Choroid plexus epithelial cell (primary cell): Measurements from ENCODE around the gene KLF3.

Experiments
- DNase-seq: peaks from one replicate; pipeline ENCODE4 v3.0.0-alpha.2; 2010; ENCODE audit warnings: low read depth
- H3K4me3 ChIP-seq: 2 replicates; pipeline ENCODE4 v1.5.1; 2011; ENCODE audit warnings: low read depth, mild to moderate bottlenecking, control low read depth, low read length, moderate library complexity
- TF ChIP-seq, protein P1 (sequence below): conservative IDR thresholded peaks from 2 replicates; pipeline ENCODE4 v1.5.1; 2011; ENCODE audit warnings: low read depth, mild to moderate bottlenecking, control low read depth, inconsistent platforms, low read length, moderate library complexity

KLF3 gene

DNA sequence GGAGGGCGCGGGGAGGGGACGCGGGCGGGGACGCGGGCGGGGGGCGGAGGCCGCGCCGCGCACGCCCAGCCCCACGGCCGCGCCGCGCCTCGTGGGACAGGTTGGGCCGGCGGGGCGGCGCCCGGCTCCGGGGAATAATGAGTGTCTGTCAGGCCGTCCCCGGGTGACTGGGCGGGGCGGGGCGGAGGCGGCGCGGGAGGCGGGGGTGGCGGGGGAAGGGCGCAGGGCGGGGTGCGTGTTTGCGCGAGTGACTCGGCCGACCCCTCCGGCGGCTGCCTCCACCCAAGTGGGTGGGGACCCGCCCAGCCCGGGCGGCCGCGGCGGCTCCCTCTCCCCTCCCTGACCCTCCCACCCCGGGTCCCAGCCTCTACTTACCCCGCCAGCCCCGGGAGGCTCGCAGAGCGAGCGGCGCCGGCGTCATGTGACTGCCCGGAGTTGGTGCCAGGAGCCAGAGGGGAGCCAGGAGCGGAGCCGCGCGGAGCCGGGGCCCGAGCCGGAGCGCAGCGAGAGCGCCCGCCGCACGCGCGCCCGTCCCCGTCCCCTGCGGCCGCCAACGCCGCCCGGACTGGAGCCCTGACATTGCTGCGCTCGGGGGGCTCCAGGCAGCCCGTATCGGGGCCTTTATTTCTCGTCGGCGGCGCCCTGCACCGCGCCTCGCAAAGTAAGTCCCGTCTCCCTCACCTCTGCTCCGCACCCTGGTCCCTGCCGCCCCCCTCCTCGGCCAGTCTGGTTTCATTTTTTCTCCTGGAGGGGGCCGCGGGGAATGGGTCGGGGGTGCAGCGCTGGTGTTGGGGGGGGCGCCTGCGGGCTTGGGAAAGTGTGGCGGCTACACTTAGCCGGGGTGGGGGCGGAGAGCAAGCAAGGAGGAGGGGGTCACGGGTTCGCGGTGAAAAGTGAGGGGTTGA lies at the start of gene KLF3:
Gene KLF3 (plus strand): TSS at position 399 of the 905 bp plus-strand sequence. CDS start 16,427 bp downstream, outside the sequence.
- peak within 1 kb of the TSS; percentile 84 for H3K4me3 ChIP-seq
- TF ChIP-seq, protein P1, sequence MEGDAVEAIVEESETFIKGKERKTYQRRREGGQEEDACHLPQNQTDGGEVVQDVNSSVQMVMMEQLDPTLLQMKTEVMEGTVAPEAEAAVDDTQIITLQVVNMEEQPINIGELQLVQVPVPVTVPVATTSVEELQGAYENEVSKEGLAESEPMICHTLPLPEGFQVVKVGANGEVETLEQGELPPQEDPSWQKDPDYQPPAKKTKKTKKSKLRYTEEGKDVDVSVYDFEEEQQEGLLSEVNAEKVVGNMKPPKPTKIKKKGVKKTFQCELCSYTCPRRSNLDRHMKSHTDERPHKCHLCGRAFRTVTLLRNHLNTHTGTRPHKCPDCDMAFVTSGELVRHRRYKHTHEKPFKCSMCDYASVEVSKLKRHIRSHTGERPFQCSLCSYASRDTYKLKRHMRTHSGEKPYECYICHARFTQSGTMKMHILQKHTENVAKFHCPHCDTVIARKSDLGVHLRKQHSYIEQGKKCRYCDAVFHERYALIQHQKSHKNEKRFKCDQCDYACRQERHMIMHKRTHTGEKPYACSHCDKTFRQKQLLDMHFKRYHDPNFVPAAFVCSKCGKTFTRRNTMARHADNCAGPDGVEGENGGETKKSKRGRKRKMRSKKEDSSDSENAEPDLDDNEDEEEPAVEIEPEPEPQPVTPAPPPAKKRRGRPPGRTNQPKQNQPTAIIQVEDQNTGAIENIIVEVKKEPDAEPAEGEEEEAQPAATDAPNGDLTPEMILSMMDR: no peak
- peak; percentile 91 for DNase-seq

DNA sequence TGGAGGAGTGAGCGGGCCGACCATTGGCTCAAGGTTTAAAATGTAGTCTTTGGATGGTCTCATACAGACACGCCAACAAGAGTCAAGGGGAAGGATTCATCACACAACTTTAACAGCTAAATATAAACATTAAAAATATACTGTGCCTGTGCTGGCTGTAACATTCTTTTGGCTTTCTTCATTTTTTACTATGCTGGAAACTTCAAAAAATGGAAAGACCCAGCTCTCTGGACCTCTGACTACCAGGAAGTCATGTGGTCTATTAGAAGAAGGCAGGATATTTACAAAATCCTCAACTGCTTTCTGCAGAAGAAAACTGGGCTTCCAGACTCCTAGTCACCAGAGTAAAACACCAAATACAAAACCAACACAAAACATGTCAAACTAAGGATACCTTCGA lies 49.8 kb upstream of the KLF3 start:
- H3K4me3 ChIP-seq: no peak overlapping the region
- TF ChIP-seq, protein P1: no peak
- DNase-seq: peak; percentile 39

DNA sequence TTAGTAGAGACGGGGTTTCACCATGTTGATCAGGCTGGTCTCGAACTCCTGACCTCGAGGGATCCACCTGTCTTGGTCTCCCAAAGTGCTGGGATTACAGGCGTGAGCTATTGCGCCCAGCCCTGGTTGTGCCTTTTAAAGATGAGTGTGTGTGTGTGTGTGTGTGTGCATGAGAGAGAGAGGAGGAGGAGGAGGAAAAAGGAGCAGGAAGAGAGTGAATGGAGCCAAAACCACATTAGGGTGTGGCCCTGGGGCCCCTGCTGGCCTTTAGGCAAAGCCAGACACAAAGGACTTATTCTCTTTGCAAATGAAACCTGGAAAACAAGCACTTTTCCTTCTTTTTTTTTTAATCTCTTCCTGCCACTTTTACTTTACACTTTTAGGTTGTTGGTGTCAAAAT lies 48.2 kb upstream of the KLF3 start:
- TF ChIP-seq, protein P1: no peak
- no peak overlapping the region for H3K4me3 ChIP-seq
- no peak for DNase-seq

GRCh38 chr4:38618505-38618904 lies 45.5 kb upstream of the KLF3 start:
- TF ChIP-seq, protein P1: no peak
- H3K4me3 ChIP-seq: no peak overlapping the region
- DNase-seq: no peak

- no peak overlapping the region for H3K4me3 ChIP-seq
- TF ChIP-seq, protein P1: no peak
- no peak for DNase-seq
These were observed 44.7 kb upstream of the KLF3 start for GRCh38 chr4:38619316-38619715.

DNA sequence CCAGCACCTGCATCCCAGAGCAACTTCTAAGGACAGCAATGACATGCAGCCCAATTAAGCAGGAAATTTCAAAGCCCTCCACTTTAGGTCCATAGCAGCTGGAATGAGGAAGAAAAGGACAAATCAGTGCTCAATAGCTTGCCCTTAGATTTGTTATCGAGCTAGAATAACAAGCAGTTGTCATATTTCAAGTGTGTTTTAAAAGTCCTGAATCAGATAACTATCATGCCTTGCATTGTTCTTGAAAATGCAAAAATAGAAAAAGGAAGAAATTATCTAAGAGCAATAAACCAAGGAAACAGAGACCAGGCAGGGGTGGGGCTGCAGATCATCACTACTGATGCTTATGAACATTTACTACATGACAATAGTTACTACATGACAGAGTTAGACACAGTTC lies 43.9 kb upstream of the KLF3 start:
- H3K4me3 ChIP-seq: no peak overlapping the region
- TF ChIP-seq, protein P1: no peak
- DNase-seq: no peak

DNA sequence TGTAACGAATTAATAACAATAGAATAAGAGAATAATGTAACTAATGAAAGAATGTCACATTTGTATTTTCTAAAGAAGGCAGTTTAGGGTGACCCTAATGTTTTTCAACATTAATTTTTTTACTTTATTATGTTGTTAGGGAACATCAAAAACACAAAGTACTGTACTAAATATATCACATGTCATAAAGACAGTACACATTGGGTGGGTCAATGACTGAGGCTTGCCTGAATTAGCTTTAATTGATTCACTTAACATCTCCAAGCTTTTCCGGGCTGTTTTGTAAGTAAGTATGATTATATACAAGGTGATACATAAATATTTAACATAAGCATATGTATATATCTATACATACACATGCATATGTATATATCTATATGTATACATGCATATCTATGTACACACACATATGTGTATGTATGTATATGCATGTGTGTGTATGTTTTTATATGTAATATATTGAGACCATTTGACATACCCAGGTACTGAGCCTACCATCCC lies 43.4 kb upstream of the KLF3 start:
- no peak for DNase-seq
- no peak overlapping the region for H3K4me3 ChIP-seq
- TF ChIP-seq, protein P1: no peak
